HG03575 (cell line): Measurements from ENCODE around the gene CATSPERE.
"Not testable (repeated sequence)": the region's sequence is repeated elsewhere in the genome, so short reads cannot be mapped to it uniquely, and the experiment has no call there.

Experiments
- ATAC-seq: cut with Tn5 transposase; IDR thresholded peaks from one replicate; pipeline ENCODE4 v1.9.1; 2021; ENCODE audit not compliant: unreplicated experiment, insufficient number of reproducible peaks, low FRiP score; ENCODE audit errors: extremely low read depth

Gene CATSPERE

DNA sequence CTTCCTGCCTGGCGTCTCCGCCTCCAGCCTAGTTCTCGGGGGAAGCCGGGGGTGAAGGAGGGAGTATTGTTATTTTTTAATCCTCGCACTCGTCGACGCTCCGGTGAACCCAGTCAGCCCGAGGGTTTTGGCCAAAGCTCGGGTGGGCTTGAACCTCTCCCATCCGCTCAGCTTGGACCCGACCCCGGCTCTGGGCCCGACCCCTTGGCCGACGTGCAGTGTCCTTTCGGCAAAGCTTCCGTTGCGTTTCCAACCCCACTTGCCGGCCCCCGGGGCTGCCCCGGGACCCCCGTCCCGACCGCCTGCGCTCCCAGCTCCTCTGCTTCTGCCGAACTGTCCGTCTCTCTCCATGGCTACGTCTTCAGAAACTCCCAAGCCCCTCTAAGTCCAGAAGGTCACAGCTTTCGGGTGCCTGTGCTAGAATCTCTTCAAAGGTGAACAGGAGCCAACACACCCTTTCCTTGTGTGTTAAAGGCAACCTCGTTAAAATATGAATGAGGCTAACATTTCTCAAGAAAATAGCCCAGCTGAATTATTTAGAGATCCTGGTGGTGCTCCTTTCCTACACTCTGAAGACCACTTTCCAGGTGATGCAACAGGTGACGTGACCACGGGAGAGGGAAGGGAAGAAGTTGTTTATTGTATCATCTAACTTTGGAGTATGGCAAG, 192.5 kb downstream of the CATSPERE start:
- ATAC-seq: no peak

DNA sequence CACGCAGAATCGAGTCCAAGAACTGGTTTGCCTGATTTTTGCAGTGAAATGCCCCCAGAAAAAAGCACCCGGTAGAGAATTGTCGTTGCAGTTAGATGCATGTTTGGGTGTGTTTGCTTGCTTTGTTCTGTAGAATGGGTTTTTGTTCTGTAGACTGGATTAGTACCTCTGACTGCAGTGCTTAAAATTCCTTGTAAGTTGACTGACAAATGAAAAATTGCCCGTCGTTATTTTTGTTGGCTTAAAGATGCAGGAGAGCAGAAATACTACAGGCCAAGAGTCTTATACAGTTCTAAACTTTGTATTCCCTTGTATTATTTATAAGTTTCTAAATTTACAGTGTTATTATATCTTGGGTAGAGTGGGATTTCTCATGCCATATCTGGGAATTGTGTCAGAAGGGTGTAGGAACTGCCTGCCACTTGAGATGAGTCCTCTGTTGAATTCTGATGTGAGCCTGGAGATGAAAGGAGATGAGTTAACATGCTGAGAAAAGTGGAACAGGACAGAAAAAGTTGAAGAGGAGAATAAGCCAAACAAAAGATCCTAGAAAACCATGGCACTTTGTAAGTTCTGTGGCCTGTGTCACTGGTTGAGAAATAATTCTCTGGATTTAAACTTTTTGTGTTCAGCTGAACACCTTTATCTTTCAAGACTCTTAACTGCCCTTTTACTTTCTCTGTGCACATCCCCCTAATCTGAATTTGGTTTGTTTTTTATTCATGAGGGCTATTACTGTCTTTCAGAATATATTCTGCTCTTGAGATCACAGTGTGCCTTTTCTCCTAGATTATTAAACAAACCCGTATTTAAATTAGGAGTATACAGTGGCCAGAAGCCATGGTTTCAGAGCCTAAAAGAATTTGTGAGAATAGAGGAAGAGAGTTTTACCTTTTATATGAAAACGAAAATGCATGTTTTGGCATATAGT, 193.3 kb downstream of the CATSPERE start:
- ATAC-seq: no peak

DNA sequence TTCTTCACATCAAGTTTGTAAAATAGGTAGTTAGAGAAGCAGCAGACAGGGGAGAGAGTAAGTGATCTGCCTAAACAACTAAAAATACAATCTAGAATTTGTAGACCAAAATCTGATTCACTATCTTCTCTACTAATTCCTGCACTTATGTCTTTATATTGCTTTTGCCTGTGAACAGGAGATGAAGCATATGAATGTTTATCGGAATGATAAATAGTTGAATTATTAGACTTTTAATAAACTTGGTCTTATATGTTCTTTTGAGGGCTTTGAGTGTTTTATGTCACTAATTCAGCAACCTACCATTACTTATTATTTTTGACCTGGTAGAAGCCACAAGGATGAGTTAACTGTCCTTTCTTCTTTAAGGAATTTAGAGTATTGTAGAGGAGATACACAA, 194.1 kb downstream of the CATSPERE start:
- ATAC-seq: no peak

DNA sequence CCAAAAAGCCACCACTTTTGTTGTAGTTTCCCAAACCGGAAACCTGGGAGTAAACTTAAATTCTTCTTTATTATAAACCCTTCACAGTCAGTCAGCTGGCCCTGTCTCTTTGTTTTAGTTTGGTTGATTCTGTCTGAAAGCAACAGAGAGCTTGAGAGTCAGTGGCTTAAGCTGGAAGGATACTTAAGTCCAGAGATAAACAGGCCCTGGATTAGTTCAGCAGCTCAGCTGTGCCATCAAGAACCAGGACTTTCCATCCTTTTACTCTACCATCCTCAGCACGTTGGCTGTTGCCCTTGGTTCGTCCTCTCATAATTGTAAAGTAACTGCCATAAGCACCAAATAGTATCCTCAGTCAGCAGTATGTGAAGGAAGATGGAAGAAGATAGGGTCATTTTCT, 196.3 kb downstream of the CATSPERE start:
- no peak for ATAC-seq

DNA sequence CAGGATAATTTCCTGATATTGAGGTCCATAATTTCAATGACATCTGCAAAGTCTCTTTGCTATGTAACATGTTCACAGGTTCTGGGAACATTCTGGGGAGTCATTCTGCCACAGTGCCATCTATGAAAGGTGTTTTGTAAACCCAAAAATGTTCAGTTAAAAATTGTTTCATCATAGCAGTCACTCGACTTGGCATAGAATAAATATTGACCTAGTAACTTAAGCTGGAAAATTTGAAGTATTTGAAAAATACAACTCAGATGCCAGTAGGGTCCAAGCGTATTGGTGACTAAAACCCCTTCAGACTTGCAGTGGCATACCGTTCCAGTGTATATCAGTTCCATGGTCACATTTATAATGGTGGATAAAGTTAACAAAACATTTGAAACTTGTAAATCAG, 198.6 kb downstream of the CATSPERE start:
- no peak for ATAC-seq

DNA sequence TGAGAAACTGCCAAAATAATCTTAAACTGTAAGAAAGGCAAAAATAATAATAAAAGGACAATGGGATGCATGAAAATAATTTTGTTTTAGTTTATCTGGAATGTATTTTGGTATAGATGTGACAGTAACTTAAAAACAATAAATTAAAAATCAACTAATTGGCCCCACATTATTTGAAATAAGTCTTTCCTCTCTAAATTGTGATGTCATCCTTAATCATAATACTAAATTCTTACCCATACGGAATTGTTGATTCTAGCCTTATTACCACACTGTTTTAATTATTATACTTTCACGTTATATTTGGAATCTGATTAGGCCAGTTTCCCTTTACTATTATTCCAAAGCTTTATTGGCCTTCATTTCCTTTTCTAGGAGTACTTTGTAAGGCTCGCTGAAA, 199.5 kb downstream of the CATSPERE start:
- ATAC-seq: no peak

DNA sequence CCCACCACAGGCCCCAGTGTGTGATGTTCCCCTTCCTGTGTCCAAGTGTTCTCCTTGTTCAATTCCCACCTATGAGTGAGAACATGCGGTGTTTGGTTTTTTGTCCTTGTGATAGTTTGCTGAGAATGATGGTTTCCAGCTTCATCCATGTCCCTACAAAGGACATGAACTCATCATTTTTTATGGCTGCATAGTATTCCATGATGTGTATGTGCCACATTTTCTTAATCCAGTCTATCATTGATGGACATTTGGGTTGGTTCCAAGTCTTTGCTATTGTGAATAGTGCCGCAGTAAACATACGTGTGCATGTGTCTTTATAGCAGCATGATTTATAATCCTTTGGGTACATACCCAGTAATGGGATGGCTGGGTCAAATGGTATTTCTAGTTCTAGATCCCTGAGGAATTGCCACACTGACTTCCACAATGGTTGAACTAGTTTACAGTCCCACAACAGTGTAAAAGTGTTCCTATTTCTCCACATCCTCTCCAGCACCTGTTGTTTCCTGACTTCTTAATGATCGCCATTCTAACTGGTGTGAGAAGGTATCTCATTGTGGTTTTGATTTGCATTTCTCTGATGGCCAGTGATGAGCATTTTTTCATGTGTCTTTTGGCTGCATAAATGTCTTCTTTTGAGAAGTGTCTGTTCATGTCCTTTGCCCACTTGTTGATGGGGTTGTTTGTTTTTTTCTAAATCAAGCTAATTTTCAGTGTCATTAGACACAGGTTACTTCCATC, 200.7 kb downstream of the CATSPERE start:
- ATAC-seq: not testable (repeated sequence)

DNA sequence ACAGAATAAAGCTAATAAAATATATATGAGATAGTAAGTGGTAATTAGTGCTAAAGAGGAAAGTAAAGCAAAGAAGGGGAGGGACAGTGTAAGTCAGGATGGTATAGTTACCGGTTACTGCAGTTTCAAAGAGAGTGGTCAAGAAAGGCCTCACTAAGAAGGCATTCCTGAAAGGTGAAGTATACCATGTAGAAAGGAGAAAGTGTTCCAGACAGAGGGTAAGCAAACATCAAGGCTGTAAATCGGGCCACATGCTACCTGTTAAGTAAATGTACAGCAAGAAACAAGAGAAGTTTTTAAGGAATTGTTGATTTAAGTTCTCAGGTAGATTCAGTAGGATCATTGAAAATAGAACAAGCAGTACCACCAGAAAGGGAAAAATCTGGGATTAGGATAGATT, 201.5 kb downstream of the CATSPERE start:
- ATAC-seq: no peak

DNA sequence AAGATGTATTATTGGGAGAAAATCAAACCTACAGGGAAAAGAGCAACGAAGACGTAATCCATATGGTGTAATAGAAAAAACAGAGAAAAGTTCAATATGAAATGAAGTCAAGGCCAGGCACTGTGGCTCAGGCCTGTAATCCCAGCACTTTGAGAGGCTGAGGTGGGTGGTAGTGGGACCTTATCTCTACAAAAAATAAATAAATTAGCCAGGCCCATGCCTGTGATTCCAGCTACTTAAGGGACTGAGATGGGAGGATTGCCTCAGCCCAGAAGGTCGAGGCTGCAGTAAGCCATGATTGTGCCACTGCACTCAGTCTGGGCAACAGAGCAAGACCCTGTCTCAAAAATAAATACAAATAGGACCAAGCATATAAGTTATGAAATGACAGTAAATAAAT, 203.3 kb downstream of the CATSPERE start:
- ATAC-seq: no peak

DNA sequence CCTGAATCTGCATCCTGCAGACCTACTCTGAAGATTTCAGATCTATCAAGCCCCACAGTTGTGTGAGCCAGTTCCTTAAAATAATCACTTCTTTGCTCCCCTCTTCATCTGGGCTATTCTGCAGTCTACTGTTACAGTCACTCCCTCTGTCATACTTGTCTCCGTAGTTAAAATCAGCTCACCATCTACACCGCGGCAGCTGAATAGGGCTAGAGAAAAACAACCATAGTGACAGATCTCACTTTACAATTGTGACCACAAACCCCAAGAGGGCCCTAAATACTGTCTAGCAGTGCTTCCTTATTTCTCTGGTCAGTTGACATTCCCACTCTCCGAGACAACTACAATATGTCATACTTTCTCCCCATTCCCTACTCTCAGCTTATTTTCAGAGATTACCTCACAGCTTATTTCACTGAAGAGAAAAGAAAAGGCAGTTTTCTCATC, 204.7 kb downstream of the CATSPERE start:
- ATAC-seq: peak; percentile 84

DNA sequence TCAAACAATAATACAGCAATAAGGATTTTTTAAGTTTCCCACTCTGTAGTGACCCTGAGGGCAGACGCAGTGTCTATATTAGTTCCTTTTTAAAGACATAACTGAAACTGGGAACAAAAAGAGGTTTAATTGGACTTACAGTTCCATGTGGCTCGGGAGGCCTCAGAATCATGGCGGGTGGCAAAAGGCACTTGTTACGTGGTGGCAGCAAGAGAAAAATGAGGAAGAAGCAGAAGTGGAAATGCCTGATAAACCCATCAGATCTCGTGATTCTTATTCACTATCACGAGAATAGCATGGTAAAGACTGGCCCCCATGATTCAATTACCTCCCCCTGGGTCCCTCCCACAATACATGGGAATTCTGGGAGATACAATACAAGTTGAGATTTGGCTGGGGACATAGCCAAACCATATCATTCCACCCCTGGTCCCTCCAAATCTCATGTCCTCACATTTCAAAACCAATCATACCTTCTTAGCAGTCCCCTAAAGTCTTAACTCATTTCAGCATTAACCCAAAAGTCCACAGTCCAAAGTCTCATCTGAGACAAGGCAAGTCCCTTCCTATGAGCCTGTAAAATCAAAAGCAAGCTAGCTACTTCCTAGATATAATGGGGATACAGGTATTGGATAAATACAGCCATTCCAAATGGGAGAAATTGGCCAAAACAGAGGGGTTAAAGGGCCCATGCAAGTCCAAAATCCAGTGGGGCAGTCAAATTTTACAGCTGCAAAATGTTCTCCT, 205.8 kb downstream of the CATSPERE start:
- not testable (repeated sequence) for ATAC-seq

DNA sequence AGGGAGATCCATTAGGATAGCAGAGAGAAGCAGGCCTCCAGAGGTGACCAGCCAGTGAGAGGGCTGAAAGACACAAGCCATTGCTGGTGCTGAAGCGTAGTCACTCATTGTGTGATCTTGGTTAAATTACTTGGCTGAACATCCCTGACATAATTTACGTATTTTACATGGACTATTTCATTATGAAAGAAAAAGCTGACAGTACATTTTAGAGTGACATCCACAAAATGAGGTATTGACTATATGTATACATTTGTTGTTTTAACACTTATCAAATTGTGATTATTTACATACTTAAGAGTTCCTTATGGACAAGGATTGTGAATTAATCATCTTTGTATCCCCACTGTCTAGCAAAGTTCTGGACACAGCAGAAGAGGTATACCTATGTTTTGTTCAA, 206.7 kb downstream of the CATSPERE start:
- no peak for ATAC-seq

DNA sequence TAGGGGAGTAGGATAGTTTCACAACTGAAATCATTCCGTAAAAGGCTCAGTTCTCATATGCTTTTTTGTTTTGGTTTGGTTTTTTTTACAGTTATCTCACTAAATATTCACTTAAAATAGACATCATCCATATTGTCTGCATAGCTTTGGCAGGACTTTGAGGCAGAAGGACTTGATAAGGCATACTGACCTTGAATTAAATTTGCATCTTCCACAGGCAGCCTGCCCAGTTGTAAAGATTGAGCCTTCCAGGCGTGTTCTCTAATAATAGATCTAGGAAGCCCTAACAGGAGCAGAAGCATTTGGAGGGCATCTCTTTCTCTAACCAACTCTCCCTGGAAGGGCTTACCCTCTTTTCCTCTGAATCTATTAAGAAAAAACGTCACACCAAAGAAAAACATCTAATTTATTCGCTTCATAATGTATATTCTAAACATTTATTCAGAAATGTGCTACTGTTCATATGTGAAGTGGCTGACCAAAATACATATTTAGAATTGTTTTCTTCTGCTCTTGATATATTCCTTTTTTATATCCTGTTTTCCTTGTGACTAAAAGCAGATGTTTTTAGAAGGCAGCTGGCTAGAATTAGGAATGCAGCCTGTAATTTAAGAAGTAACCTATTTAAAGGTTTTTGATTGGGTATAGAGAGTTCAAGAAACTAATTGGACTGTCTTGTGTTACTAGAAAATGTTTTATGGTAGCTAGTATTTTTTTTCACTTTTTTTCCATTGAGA, 212.0 kb downstream of the CATSPERE start:
- no peak for ATAC-seq

DNA sequence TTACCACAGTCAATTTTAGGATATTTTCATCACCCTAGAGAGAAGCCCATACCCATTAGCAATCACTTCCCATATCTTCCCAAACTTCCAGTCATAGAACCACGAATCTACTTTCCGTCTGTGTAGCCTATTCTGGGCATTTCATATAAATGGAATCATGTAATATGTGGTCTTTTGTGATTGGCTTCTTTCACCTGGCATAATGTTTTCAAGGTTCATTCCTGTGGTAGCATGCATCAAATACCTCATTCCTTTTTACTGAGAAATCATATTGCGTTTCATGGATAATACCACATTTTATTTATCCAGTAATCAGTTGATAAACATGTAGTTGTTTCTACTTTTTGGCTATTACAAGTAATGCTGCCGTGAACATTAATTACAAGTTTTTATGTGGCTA, 213.4 kb downstream of the CATSPERE start:
- no peak for ATAC-seq

DNA sequence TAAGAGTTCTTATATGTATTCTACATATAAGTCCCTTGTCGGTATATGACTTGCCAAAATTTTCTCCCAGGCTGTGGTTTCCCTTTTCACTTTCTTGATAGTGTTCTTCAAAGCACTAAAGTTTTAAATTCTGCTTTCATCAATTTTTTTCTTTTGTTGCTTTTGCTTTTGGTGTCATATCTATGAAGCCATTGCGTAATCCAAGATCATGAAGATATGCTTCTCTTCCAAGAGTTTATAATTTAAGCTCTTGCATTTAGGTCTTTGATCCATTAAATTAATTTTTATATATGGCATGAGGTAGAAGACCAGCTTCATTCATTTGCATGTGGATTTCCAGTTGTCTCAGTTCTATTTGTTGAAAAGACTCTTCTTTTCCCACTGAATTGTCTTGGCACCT, 214.1 kb downstream of the CATSPERE start:
- ATAC-seq: no peak

DNA sequence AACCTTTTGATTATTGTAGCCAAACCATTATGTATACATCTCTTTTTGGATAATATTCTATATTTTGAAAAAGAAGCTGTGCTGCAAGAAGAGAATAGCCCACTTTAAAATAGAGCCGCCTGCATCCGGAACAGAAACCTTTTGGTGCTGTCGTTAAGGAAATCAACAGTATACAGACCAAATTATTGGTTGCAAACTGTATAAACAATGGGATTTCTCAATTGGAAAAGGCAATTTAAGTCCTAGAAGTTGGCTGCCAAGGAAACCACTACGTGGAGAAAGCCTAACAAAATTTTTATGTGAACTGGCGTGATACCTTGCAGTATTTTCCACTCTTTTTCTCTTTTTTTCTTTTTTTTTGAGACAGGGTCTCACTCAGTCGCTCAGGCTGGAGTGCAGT, 217.6 kb downstream of the CATSPERE start:
- no peak for ATAC-seq

DNA sequence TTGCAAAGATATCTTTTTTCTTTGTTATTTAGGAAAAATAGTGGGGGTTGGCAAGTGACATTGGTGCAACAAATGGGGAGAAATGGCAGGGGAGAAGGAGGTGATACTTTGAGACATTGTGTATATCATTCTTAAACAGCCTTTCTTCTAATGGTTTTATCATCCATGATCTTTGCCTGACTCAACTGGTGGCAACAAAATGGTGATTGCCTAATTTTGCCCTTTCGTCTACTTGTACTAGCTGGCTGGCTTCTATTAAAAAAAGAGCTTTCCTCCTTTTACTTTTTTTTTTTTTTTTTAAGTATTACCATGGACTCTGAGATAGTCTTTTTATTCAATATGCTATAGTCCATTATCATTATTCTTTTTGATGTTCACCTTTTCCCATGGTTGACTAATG, 219.6 kb downstream of the CATSPERE start:
- ATAC-seq: no peak

DNA sequence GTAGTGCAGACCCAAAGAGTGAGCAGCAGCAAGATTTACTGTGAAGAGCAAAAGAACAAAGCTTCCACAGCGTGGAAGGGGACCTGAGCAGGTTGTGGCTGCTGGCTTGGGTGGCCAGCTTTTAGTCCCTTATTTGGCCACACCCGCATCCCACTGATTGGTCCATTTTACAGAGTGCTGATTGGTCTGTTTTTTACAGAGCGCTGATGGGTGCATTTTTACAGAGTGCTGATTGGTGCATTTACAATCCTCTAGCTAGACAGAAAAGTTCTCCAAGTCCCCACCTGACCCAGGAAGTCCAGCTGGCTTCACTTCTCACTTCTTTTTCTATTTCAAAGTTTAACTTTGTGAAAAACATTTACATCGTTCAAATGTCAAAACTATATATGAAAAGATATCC, 221.0 kb downstream of the CATSPERE start:
- ATAC-seq: not testable (repeated sequence)
